GM12878 (cell line): ENCODE data around the gene HMBS. TPM values are rescaled to one million over a fixed set of nuclear protein-coding genes. Genes with fewer than 3 reads are reported as not detected.

Source experiments
- ATAC-seq: fragments of 200-7000 bp; cut with Tn5 transposase; 3 replicates; pipeline ENCODE4 v1.9.1; 2020; ENCODE audit warnings: mild to moderate bottlenecking, moderate library complexity
- BruUV-seq: library from RNA; stranded (reverse); fragments of 400-500 nt; replicated peaks from 2 replicates; lab custom pipeline; 2021; lab: Mats Ljungman, UMichigan
- CTCF ChIA-PET: fragments of 300-600 bp; sonication (Branson Sonifier 250); formaldehyde crosslinking; extraction: SDS; loops from one replicate; lab custom pipeline; 2021; ENCODE audit warnings: inconsistent platforms; lab: Yijun Ruan, JAX
- POLR2A ChIA-PET: fragments of 350-600 bp; formaldehyde crosslinking; extraction: SDS; loops from one replicate; lab custom pipeline; 2021; ENCODE audit warnings: inconsistent platforms; lab: Charles Lee
- RAD21 ChIA-PET: fragments of 300-600 bp; sonication (Branson Sonifier 250); formaldehyde crosslinking; loops from one replicate; lab custom pipeline; 2023; ENCODE audit warnings: antibody characterized with exemption; ENCODE audit not compliant: unreplicated experiment; lab: Charles Lee
- SMC1A ChIA-PET: fragments of 300-600 bp; sonication (Branson Sonifier 250); formaldehyde crosslinking; loops from one replicate; lab custom pipeline; 2023; ENCODE audit not compliant: unreplicated experiment, uncharacterized antibody; lab: Charles Lee
- DNase-seq: peaks from one replicate; pipeline ENCODE4 v3.0.0-alpha.2; 2011; ENCODE audit warnings: low read depth, low spot score
- FAIRE-seq: peaks from 3 replicates; lab custom pipeline; 2011; peaks lifted over from hg19 to GRCh38; lab: Jason Lieb, UNC
- H2AFZ ChIP-seq: 2 replicates; pipeline ENCODE4 v1.6.0; 2011; ENCODE audit warnings: low read depth, low read length, control low read depth; ENCODE audit not compliant: control insufficient read depth
- H3K27ac ChIP-seq: 2 replicates; pipeline ENCODE4 v1.5.1; 2011; ENCODE audit warnings: control low read depth; ENCODE audit not compliant: control insufficient read depth, insufficient read depth
- H3K27me3 ChIP-seq, 2 experiments: replicated peaks in 1 of 2; 2 replicates each; pipeline versions ENCODE4 v1.6.0 to v1.6.1; 2011; ENCODE audit warnings: low read length in 1 of 2; ENCODE audit not compliant: control insufficient read depth in 2 of 2, insufficient read depth in 2 of 2
- H3K36me3 ChIP-seq, 2 experiments: 2 replicates each; pipeline ENCODE4 v1.5.1; 2011; ENCODE audit warnings: low read length in 1 of 2; ENCODE audit not compliant: control insufficient read depth in 2 of 2, insufficient read depth in 2 of 2
- H3K4me1 ChIP-seq: 2 replicates; pipeline ENCODE4 v1.6.1; 2011; ENCODE audit warnings: mild to moderate bottlenecking, low read length, moderate library complexity, mixed read lengths; ENCODE audit not compliant: control insufficient read depth, insufficient read depth
- H3K4me2 ChIP-seq: 2 replicates; pipeline ENCODE4 v1.6.0; 2011; ENCODE audit warnings: control low read depth; ENCODE audit not compliant: control insufficient read depth, insufficient read depth
- H3K4me3 ChIP-seq: fragments of 200-600 bp; sonication (generic); 2 replicates; pipeline ENCODE4 v1.5.1; 2016
- H3K79me2 ChIP-seq: 2 replicates; pipeline ENCODE4 v1.6.0; 2011; ENCODE audit warnings: low read length; ENCODE audit not compliant: control insufficient read depth, insufficient read depth
- H3K9ac ChIP-seq: 2 replicates; pipeline ENCODE4 v1.8.0; 2011; ENCODE audit warnings: low read length, control low read depth, mixed read lengths; ENCODE audit not compliant: control insufficient read depth, insufficient read depth
- H3K9me3 ChIP-seq: replicated peaks from 3 replicates; pipeline ENCODE4 v1.5.1; 2011; ENCODE audit warnings: mild to moderate bottlenecking, low read length; ENCODE audit not compliant: control insufficient read depth, insufficient read depth
- H4K20me1 ChIP-seq: 2 replicates; pipeline ENCODE4 v1.6.0; 2011; ENCODE audit not compliant: control insufficient read depth, insufficient read depth
- BCL11A ChIP-seq: IDR thresholded peaks from 2 replicates; pipeline ENCODE4 v1.6.1; 2011; ENCODE audit warnings: low read depth, low read length
- CBFB ChIP-seq: IDR thresholded peaks from 2 replicates; pipeline ENCODE4 v1.6.1; 2016; ENCODE audit warnings: antibody characterized with exemption, low read depth
- CHD1 ChIP-seq: IDR thresholded peaks from 2 replicates; pipeline ENCODE4 v1.6.1; 2012; ENCODE audit warnings: low read depth, low read length, improper control_type of control experiment
- EED ChIP-seq: sonication (generic); IDR thresholded peaks from 2 replicates; pipeline ENCODE4 v1.6.1; 2016; ENCODE audit warnings: antibody characterized with exemption, low read depth
- HDAC6 ChIP-seq: fragments of 200-600 bp; sonication (generic); IDR thresholded peaks from one replicate; pipeline ENCODE4 v1.8.0; 2017; ENCODE audit warnings: antibody characterized with exemption; ENCODE audit not compliant: unreplicated experiment
- KAT2A ChIP-seq: conservative IDR thresholded peaks from 2 replicates; pipeline ENCODE4 v1.6.1; 2011; ENCODE audit warnings: low read depth, low read length; ENCODE audit not compliant: control insufficient read depth
- ZNF274 ChIP-seq: IDR thresholded peaks from one replicate; pipeline ENCODE4 v1.8.0; 2011; ENCODE audit not compliant: insufficient read length, insufficient read depth
- ZNF687 ChIP-seq: fragments of 450-650 bp; IDR thresholded peaks from 2 replicates; pipeline ENCODE4 v1.6.1; 2017; ENCODE audit warnings: mild to moderate bottlenecking, moderate library complexity
- WGBS: methylation state at CpG from one replicate; pipeline ENCODE4 v1.1.6; 2016; ENCODE audit warnings: low lambda C conversion rate; ENCODE audit not compliant: insufficient replicate concordance, insufficient coverage; ENCODE audit errors: missing lambda C conversion rate; 5-methylcytosine and 5-hydroxymethylcytosine counted together
- in situ Hi-C: fragments of 300-500 bp; cut with MboI; formaldehyde crosslinking; loops from 9 replicates; pipeline ENCODE4 v1.14.3; 2018; ENCODE audit warnings: mixed read lengths
- intact Hi-C: fragments of 100-400 bp; cut with micrococcal nuclease; formaldehyde crosslinking; loops from one replicate; pipeline ENCODE4 v1.14.2; 2022; ENCODE audit not compliant: unreplicated experiment
- polyA plus RNA-seq, 11 experiments: library from polyadenylated mRNA; depleted of rRNA in 4 of 11; unstranded in 6 of 11; stranded (reverse) in 5 of 11; fragments of >200 nt; fragmentation: Nextera tagmentation in 4 of 11; fragmentation: Illumina TruSeq in 1 of 11; extraction: Ambion mirVana in 4 of 11; extraction: Trizol in 1 of 11; gene quantifications; 1 replicate in 1 of 11; 2 replicates in 10 of 11; pipeline versions ENCODE4 v1.2.1 to v1.2.3, GENCODE V29; 2011 to 2016; ENCODE audit warnings: inconsistent platforms in 2 of 11, missing spikeins in 2 of 11, low read depth in 1 of 11
- total RNA-seq, 4 experiments: library from RNA; depleted of rRNA in 3 of 4; stranded (reverse); fragments of >200 nt in 3 of 4; fragmentation: Illumina TruSeq in 1 of 4; extraction: Trizol in 1 of 4; gene quantifications; 2 replicates each; pipeline versions ENCODE4 v1.2.1 to v1.2.3, GENCODE V29; 2013 to 2021
- TF ChIP-seq, protein P1 (sequence below): IDR thresholded peaks from 2 replicates; pipeline ENCODE4 v1.6.1; 2011; ENCODE audit warnings: borderline replicate concordance, low read depth, mild to moderate bottlenecking, moderate library complexity, low read length; ENCODE audit not compliant: insufficient read depth, poor library complexity, severe bottlenecking
- TF ChIP-seq, protein P2 (sequence below): fragments of 450-650 bp; IDR thresholded peaks from 2 replicates; pipeline ENCODE4 v1.6.1; 2017; ENCODE audit warnings: mild to moderate bottlenecking

Gene HMBS
- total and polyA plus RNA-seq, 10 of the 15 experiments (the other 5 are each of a cell fraction or from before 2014, with no cell fraction given) = 17.7 to 96.7 (median 49.7) TPM

GRCh38 chr11:119118227-119118626, 33.5 kb downstream of the HMBS start:
- 86% methylated on average over 5 of the region's 5 CpGs for WGBS
- FAIRE-seq = no peak
- BruUV-seq = no TSS peak
- no peak overlapping the region for H3K4me2 ChIP-seq
- no peaks in the 10 kb centered on the region for H3K9me3 ChIP-seq
- intact Hi-C loops (no loop called here), in situ Hi-C loops (no loop called here)
- CTCF ChIA-PET = interaction anchor here (0.8 to 1.3 kb wide), 6 partner anchors 8 to 78 kb away, joined by 3 to 5 read pairs (median 4); partner anchors contain the start of genes C2CD2L and DPAGT1
- H3K27ac ChIP-seq = no peak overlapping the region
- H3K36me3 ChIP-seq = peaks cover 0 to 8% of the 10 kb centered on the region in 2 experiments; a peak in 3 of 4 replicates
- H3K4me3 ChIP-seq = no peak overlapping the region
- H3K9ac ChIP-seq = no peak overlapping the region
- DNase-seq = no peak
- SMC1A ChIA-PET = interaction anchor here (5.0 kb wide), 1 partner anchor 9 kb away, joined by 32 read pairs; no protein-coding TSS in a partner anchor
- H3K4me1 ChIP-seq = peaks cover 13% of the 10 kb centered on the region
- no peaks in the 10 kb centered on the region for H3K27me3 ChIP-seq
- no peaks in the 10 kb centered on the region for H4K20me1 ChIP-seq
- H3K79me2 ChIP-seq = peaks cover 19% of the 10 kb centered on the region
- ATAC-seq = no peak
- RAD21 ChIA-PET = no interaction called here
- no peak for TF ChIP-seq EED
- TF ChIP-seq, protein P1, sequence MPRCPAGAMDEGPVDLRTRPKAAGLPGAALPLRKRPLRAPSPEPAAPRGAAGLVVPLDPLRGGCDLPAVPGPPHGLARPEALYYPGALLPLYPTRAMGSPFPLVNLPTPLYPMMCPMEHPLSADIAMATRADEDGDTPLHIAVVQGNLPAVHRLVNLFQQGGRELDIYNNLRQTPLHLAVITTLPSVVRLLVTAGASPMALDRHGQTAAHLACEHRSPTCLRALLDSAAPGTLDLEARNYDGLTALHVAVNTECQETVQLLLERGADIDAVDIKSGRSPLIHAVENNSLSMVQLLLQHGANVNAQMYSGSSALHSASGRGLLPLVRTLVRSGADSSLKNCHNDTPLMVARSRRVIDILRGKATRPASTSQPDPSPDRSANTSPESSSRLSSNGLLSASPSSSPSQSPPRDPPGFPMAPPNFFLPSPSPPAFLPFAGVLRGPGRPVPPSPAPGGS = no peak
- TF ChIP-seq CBFB = no peak
- TF ChIP-seq HDAC6 = no peak
- TF ChIP-seq ZNF274 = no peak
- TF ChIP-seq BCL11A = no peak
- no peak for TF ChIP-seq KAT2A
- TF ChIP-seq ZNF687 = no peak
- TF ChIP-seq, protein P2, sequence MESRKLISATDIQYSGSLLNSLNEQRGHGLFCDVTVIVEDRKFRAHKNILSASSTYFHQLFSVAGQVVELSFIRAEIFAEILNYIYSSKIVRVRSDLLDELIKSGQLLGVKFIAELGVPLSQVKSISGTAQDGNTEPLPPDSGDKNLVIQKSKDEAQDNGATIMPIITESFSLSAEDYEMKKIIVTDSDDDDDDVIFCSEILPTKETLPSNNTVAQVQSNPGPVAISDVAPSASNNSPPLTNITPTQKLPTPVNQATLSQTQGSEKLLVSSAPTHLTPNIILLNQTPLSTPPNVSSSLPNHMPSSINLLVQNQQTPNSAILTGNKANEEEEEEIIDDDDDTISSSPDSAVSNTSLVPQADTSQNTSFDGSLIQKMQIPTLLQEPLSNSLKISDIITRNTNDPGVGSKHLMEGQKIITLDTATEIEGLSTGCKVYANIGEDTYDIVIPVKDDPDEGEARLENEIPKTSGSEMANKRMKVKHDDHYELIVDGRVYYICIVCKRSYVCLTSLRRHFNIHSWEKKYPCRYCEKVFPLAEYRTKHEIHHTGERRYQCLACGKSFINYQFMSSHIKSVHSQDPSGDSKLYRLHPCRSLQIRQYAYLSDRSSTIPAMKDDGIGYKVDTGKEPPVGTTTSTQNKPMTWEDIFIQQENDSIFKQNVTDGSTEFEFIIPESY = no peak
- TF ChIP-seq CHD1 = no peak
- H2AFZ ChIP-seq = no peak overlapping the region
- POLR2A ChIA-PET = interaction anchor here (0.7 to 6.9 kb wide), 4 partner anchors 9 to 141 kb away, joined by 3 to 76 read pairs (median 4); partner anchors contain the start of gene C2CD2L
